T-cell (primary cell): ENCODE results near the gene EVI5L. TPM values are rescaled to one million over a fixed set of nuclear protein-coding genes. Genes with fewer than 3 reads are reported as not detected.

Experiments used
- ATAC-seq, 4 experiments: fragments of 200-7000 bp in 3 of 4; fragments of 150-1000 bp in 1 of 4; cut with Tn5 transposase; replicated peaks in 1 of 4; 1 replicate in 3 of 4; 2 replicates in 1 of 4; pipeline ENCODE4 v1.10.0; 2021; ENCODE audit warnings: moderate library complexity in 3 of 4, mild to moderate bottlenecking in 2 of 4, moderate number of reproducible peaks in 1 of 4
- CTCF ChIA-PET, 2 donors: fragments of 300-600 bp; sonication (Branson Sonifier 250); formaldehyde crosslinking; loops; one replicate each; lab custom pipeline; 2022; ENCODE audit warnings: antibody characterized with exemption in 2 of 2; lab: Charles Lee
- POLR2A ChIA-PET, 2 donors: fragments of 300-600 bp; sonication (Branson Sonifier 250); formaldehyde crosslinking; loops; one replicate each; lab custom pipeline; 2022; ENCODE audit warnings: antibody characterized with exemption in 2 of 2; lab: Charles Lee
- DNase-seq, 35 experiments: peaks; one replicate each; pipeline versions ENCODE4 v3.0.0 to v3.0.0-alpha.2; 2013 to 2023
- H3K27ac ChIP-seq: one replicate; pipeline ENCODE4 v1.5.1; 2013; ENCODE audit warnings: low read length
- H3K27me3 ChIP-seq, 2 experiments: replicated peaks in 1 of 2; 1 replicate in 1 of 2; 2 replicates in 1 of 2; pipeline versions ENCODE4 v1.6.1 to v1.7.0; 2013; ENCODE audit warnings: low read length in 1 of 2, mixed read lengths in 1 of 2; ENCODE audit not compliant: control insufficient read depth in 2 of 2, insufficient read depth in 2 of 2; ENCODE audit errors: extremely low read depth in 1 of 2
- H3K36me3 ChIP-seq, 2 donors: 1 replicate in 1 of 2; 2 replicates in 1 of 2; pipeline versions ENCODE4 v1.6.1 to v1.7.0; 2013; ENCODE audit warnings: low read length in 1 of 2; ENCODE audit not compliant: control insufficient read depth in 2 of 2, insufficient read depth in 1 of 2; ENCODE audit errors: extremely low read depth in 1 of 2
- H3K4me1 ChIP-seq, 2 experiments: 1 replicate in 1 of 2; 2 replicates in 1 of 2; pipeline versions ENCODE4 v1.6.1 to v1.7.0; 2013; ENCODE audit warnings: low read length in 2 of 2, mixed read lengths in 1 of 2; ENCODE audit not compliant: insufficient read depth in 2 of 2, control insufficient read depth in 1 of 2; ENCODE audit errors: extremely low read depth in 1 of 2
- H3K4me3 ChIP-seq, 2 donors: 1 replicate in 1 of 2; 2 replicates in 1 of 2; pipeline versions ENCODE4 v1.5.1 to v1.7.0; 2013; ENCODE audit warnings: mild to moderate bottlenecking in 2 of 2, low read length in 1 of 2, moderate library complexity in 1 of 2; ENCODE audit not compliant: control insufficient read depth in 1 of 2; ENCODE audit errors: extremely low read depth in 1 of 2
- H3K9me3 ChIP-seq: 2 replicates; pipeline ENCODE4 v1.7.0; 2013
- H3K27ac Mint-ChIP-seq, 2 donors: one replicate each; pipeline ENCODE4 v1.8.0; 2020 to 2021; ENCODE audit warnings: mild to moderate bottlenecking in 2 of 2, mixed read lengths in 2 of 2
- H3K27me3 Mint-ChIP-seq, 2 donors: one replicate each; pipeline ENCODE4 v1.8.0; 2021 to 2022; ENCODE audit warnings: mixed read lengths in 2 of 2
- H3K36me3 Mint-ChIP-seq: one replicate; pipeline ENCODE4 v1.8.0; 2021; ENCODE audit warnings: mixed read lengths
- H3K4me1 Mint-ChIP-seq, 3 donors: one replicate each; pipeline ENCODE4 v1.8.0; 2020 to 2022; ENCODE audit warnings: mixed read lengths in 3 of 3, mild to moderate bottlenecking in 1 of 3
- H3K4me3 Mint-ChIP-seq, 3 donors: one replicate each; pipeline ENCODE4 v1.8.0; 2020 to 2022; ENCODE audit warnings: mild to moderate bottlenecking in 3 of 3, mixed read lengths in 3 of 3, moderate library complexity in 3 of 3
- H3K9me3 Mint-ChIP-seq, 3 donors: one replicate each; pipeline ENCODE4 v1.8.0; 2020 to 2022; ENCODE audit warnings: mixed read lengths in 3 of 3
- WGBS: methylation state at CpG from one replicate; pipeline ENCODE4 v1.1.5; 2013; ENCODE audit warnings: missing lambda C conversion rate; ENCODE audit not compliant: insufficient coverage; 5-methylcytosine and 5-hydroxymethylcytosine counted together
- total RNA-seq, 35 experiments: library from RNA in 6 of 35; stranded (reverse) in 6 of 35; fragments of 120-200 nt in 1 of 35; gene quantifications; one replicate each; pipeline versions ENCODE4 v1.2.1 to v1.2.4 and lab custom pipeline; 2013 to 2026

The EVI5L gene
- total RNA-seq, 5 donors from 2014 or later (not counting 1 experiment from before 2014, with no cell fraction given) = 9.6 to 15.1 (median 13.7) TPM

- 95% methylated on average over 18 of the region's 19 CpGs for WGBS
- Histone ChIP-seq H3K4me1 (peaks cover 6 to 45% of the 10 kb centered on the region in 2 experiments), H3K27me3 (no peaks in the 10 kb centered on the region), H3K4me3 (no peak overlapping the region), H3K9me3 (no peaks in the 10 kb centered on the region), H3K36me3 (peaks cover 23 to 45% of the 10 kb centered on the region in 2 donors), H3K27ac (no peak overlapping the region)
- no peak overlapping the region for H3K27ac Mint-ChIP-seq
- POLR2A ChIA-PET = interaction anchor here in 1 of 2 donors (0.9 kb wide), 1 partner anchor 279 kb away, joined by 3 read pairs; the partner anchor contains the start of gene PET100
- H3K27me3 Mint-ChIP-seq = peaks cover 0 to 1% of the 10 kb centered on the region in 2 donors
- H3K4me1 Mint-ChIP-seq = peaks cover 20 to 21% (median 21%) of the 10 kb centered on the region in 3 donors
- CTCF ChIA-PET = no interaction called here
- no peak for ATAC-seq
- peaks cover 29% of the 10 kb centered on the region for H3K36me3 Mint-ChIP-seq
- no peak overlapping the region for H3K4me3 Mint-ChIP-seq
- no peak for DNase-seq
- no peaks in the 10 kb centered on the region for H3K9me3 Mint-ChIP-seq
Observed at GRCh38 chr19:7908742-7909461, 78.9 kb downstream of the EVI5L start.

DNA sequence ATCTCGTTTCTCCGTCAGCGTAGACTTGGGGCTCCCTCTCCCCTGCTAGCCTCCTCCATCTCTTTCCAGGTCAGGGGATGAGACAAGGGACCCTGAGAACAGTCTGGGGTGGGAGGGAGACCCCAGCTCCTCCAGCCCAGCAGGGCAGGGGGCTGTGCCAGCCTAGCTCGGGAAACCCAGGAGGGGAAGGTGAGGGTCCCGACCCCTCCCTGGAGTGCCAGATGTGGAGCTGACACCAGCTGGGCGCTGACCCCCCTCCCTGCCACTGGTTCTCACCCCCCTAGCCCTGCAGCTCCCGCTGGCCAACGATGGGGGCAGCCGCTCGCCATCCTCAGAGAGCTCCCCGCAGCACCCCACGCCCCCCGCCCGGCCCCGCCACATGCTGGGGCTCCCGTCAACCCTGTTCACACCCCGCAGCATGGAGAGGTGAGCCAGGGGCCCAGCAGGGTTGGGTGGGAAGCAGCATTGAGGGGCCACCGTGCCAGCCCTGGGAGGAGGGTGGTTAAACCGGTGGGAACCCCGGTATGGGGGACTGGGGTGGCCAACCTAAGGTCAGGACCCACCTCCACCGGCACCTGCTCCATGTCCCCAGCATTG is 79.6 kb downstream of the EVI5L start:
- ChIA-PET CTCF (no interaction called here), POLR2A (no interaction called here)
- Mint-ChIP-seq H3K27me3 (peaks cover 0 to 5% of the 10 kb centered on the region in 2 donors), H3K27ac (no peak overlapping the region), H3K4me3 (no peak overlapping the region), H3K4me1 (peaks cover 18 to 19% (median 18%) of the 10 kb centered on the region in 3 donors), H3K36me3 (peaks cover 29% of the 10 kb centered on the region), H3K9me3 (no peaks in the 10 kb centered on the region)
- peaks cover 6 to 40% of the 10 kb centered on the region in 2 experiments for H3K4me1 ChIP-seq
- no peak overlapping the region for H3K27ac ChIP-seq
- DNase-seq (no peak), ATAC-seq (no peak)
- WGBS = 97% methylated on average over 11 of the region's 21 CpGs
- no peaks in the 10 kb centered on the region for H3K9me3 ChIP-seq
- peaks cover 0 to 5% of the 10 kb centered on the region in 2 experiments for H3K27me3 ChIP-seq
- peaks cover 23 to 45% of the 10 kb centered on the region in 2 donors for H3K36me3 ChIP-seq
- H3K4me3 ChIP-seq = no peak overlapping the region

DNA sequence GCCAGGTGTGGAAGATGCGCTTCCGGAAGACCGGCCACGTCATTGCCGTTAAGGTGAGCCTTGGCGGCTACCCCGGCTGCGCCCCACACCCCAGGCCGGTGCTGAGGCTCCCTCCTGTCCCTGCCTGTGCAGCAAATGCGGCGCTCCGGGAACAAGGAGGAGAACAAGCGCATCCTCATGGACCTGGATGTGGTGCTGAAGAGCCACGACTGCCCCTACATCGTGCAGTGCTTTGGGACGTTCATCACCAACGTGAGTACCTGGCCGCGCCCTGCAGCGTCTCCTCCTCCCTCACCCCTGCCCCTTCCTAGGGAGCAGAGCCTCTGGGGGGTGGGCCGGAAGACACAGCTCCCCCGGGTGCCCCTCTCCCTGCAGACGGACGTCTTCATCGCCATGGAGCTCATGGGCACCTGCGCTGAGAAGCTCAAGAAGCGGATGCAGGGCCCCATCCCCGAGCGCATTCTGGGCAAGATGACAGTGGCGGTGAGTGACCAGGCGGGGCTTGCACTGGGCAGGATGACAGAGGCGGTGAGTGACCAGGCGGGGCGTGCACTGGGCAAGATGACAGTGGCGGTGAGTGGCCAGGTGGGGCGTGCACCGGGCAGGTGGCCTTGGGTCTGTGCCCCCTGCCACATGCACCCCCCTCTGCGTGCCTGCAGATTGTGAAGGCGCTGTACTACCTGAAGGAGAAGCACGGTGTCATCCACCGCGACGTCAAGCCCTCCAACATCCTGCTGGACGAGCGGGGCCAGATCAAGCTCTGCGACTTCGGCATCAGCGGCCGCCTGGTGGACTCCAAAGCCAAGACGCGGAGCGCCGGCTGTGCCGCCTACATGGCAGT is 80.5 kb downstream of the EVI5L start:
- Histone ChIP-seq H3K27me3 (peaks cover 0 to 15% of the 10 kb centered on the region in 2 experiments), H3K4me1 (peaks cover 0 to 34% of the 10 kb centered on the region in 2 experiments), H3K4me3 (no peak overlapping the region), H3K36me3 (peaks cover 23 to 45% of the 10 kb centered on the region in 2 donors), H3K27ac (no peak overlapping the region), H3K9me3 (no peaks in the 10 kb centered on the region)
- POLR2A ChIA-PET = interaction anchor here in 1 of 2 donors (0.7 kb wide), 1 partner anchor 1422 kb away, joined by 4 read pairs; no protein-coding TSS in a partner anchor
- Mint-ChIP-seq H3K27me3 (peaks cover 3 to 13% of the 10 kb centered on the region in 2 donors), H3K4me3 (no peak overlapping the region), H3K36me3 (peaks cover 24% of the 10 kb centered on the region), H3K9me3 (no peaks in the 10 kb centered on the region), H3K27ac (no peak overlapping the region), H3K4me1 (peaks cover 8 to 14% (median 11%) of the 10 kb centered on the region in 3 donors)
- no peak for DNase-seq
- 97% methylated on average over 37 of the region's 54 CpGs for WGBS
- no peak for ATAC-seq
- CTCF ChIA-PET = no interaction called here

DNA sequence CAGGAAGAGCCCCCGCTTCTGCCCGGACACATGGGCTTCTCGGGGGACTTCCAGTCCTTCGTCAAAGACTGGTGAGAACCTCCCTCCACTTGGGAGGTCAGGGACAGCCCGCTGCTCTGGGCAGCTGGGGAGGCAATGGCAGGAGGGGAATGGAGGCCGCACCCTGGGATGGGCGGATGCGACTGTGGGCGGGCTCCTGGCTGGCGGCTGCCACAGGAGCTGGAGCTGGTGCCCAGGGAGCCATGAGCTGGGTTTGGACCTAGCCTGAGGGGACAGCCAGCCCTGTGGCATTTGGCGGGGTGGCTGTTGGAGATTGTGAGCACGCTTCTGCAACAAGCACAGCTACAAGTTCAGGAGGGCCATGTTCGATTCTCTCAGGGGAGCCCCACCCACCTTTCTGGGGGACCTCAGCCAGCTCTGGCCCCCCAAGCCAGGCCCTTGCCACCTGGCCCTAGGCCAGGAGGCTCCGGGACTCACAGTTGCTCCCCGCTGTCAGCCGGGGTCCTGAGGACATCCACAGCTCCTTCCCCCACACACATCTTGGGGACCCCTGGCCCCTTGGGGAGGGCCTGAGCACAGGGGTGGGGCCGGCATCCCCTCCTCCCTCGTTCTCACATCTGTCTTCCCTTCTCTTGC is 81.6 kb downstream of the EVI5L start:
- ATAC-seq (no peak), DNase-seq (no peak)
- no peak overlapping the region for H3K27ac Mint-ChIP-seq
- peaks cover 0 to 32% of the 10 kb centered on the region in 2 experiments for H3K4me1 ChIP-seq
- H3K4me3 Mint-ChIP-seq = no peak overlapping the region
- ChIA-PET POLR2A (interaction anchor here (0.6 to 1.0 kb wide), 2 partner anchors 9 to 95 kb away, joined by 3 to 5 read pairs; partner anchors contain the start of gene SNAPC2 (in 1 of the 2)), CTCF (interaction anchor here in 1 of 2 donors (1.4 kb wide), 1 partner anchor 9 kb away, joined by 5 read pairs; no protein-coding TSS in a partner anchor)
- no peaks in the 10 kb centered on the region for H3K9me3 Mint-ChIP-seq
- no peak overlapping the region for H3K4me3 ChIP-seq
- H3K9me3 ChIP-seq = no peaks in the 10 kb centered on the region
- H3K27ac ChIP-seq = no peak overlapping the region
- peaks cover 21% of the 10 kb centered on the region for H3K36me3 Mint-ChIP-seq
- H3K4me1 Mint-ChIP-seq = peaks cover 0 to 12% (median 11%) of the 10 kb centered on the region in 3 donors
- 95% methylated on average over 13 of the region's 18 CpGs for WGBS
- H3K36me3 ChIP-seq = peaks cover 20 to 36% of the 10 kb centered on the region in 2 donors
- H3K27me3 ChIP-seq = peaks cover 0 to 24% of the 10 kb centered on the region in 2 experiments
- peaks cover 6 to 19% of the 10 kb centered on the region in 2 donors for H3K27me3 Mint-ChIP-seq

- ATAC-seq = no peak
- H3K4me3 Mint-ChIP-seq = no peak overlapping the region
Observed at GRCh38 chr19:7912144-7912696, 82.2 kb downstream of the EVI5L start.

More at GRCh38 chr19:7912144-7912696, 82.2 kb downstream of the EVI5L start:
- no peaks in the 10 kb centered on the region for H3K9me3 ChIP-seq
- H3K4me3 ChIP-seq = no peak overlapping the region
- Mint-ChIP-seq H3K4me1 (peaks cover 0 to 15% (median 13%) of the 10 kb centered on the region in 3 donors), H3K36me3 (peaks cover 21% of the 10 kb centered on the region), H3K27me3 (peaks cover 6 to 23% of the 10 kb centered on the region in 2 donors), H3K9me3 (no peaks in the 10 kb centered on the region), H3K27ac (no peak overlapping the region)
- peaks cover 0 to 28% of the 10 kb centered on the region in 2 experiments for H3K27me3 ChIP-seq
- POLR2A ChIA-PET = interaction anchor here in 1 of 2 donors (1.0 kb wide), 1 partner anchor 8 kb away, joined by 5 read pairs; the partner anchor contains the start of gene SNAPC2
- CTCF ChIA-PET = interaction anchor here in 1 of 2 donors (1.4 kb wide), 1 partner anchor 8 kb away, joined by 5 read pairs; no protein-coding TSS in a partner anchor
- WGBS = 97% methylated on average over 14 of the region's 31 CpGs
- H3K27ac ChIP-seq = no peak overlapping the region
- H3K4me1 ChIP-seq = peaks cover 3 to 33% of the 10 kb centered on the region in 2 experiments
- peaks cover 20 to 36% of the 10 kb centered on the region in 2 donors for H3K36me3 ChIP-seq
- no peak for DNase-seq
